AG09319 (cell line): ENCODE data around the gene RNF215.

ENCODE experiments used
- DNase-seq: peaks from one replicate; pipeline ENCODE4 v3.0.0-alpha.2; 2010; ENCODE audit warnings: low read depth; ENCODE audit errors: extremely low read depth
- TF ChIP-seq, protein P1 (sequence below): IDR thresholded peaks from 2 replicates; pipeline ENCODE4 v1.5.1; 2011; ENCODE audit warnings: low read depth, mild to moderate bottlenecking, inconsistent platforms, low read length, moderate library complexity

RNF215 gene

DNA sequence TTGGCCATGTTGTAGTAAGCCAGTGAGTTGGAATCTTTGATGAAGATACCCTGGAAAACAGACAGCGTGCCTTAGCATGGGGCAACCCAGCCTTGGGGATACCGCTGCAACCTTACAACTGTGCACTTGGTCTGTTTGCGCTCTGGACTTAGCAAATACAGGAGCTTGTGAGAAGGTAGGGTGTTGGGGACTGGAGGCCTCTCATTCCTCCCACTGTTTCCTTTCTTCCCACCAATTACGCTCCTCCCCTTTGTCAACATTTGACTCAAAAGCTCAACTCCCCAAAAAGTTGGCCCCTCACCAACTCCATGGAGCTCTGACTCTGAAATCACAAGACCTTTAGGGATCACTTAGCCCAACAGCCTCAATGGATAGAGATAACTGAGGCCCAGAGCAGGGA, 52.6 kb downstream of the RNF215 start:
- DNase-seq = no peak
- TF ChIP-seq, protein P1, sequence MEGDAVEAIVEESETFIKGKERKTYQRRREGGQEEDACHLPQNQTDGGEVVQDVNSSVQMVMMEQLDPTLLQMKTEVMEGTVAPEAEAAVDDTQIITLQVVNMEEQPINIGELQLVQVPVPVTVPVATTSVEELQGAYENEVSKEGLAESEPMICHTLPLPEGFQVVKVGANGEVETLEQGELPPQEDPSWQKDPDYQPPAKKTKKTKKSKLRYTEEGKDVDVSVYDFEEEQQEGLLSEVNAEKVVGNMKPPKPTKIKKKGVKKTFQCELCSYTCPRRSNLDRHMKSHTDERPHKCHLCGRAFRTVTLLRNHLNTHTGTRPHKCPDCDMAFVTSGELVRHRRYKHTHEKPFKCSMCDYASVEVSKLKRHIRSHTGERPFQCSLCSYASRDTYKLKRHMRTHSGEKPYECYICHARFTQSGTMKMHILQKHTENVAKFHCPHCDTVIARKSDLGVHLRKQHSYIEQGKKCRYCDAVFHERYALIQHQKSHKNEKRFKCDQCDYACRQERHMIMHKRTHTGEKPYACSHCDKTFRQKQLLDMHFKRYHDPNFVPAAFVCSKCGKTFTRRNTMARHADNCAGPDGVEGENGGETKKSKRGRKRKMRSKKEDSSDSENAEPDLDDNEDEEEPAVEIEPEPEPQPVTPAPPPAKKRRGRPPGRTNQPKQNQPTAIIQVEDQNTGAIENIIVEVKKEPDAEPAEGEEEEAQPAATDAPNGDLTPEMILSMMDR = no peak

- DNase-seq = no peak
- TF ChIP-seq, protein P1 = no peak
Observed at GRCh38 chr22:30333707-30334087, 53.5 kb downstream of the RNF215 start.

DNA sequence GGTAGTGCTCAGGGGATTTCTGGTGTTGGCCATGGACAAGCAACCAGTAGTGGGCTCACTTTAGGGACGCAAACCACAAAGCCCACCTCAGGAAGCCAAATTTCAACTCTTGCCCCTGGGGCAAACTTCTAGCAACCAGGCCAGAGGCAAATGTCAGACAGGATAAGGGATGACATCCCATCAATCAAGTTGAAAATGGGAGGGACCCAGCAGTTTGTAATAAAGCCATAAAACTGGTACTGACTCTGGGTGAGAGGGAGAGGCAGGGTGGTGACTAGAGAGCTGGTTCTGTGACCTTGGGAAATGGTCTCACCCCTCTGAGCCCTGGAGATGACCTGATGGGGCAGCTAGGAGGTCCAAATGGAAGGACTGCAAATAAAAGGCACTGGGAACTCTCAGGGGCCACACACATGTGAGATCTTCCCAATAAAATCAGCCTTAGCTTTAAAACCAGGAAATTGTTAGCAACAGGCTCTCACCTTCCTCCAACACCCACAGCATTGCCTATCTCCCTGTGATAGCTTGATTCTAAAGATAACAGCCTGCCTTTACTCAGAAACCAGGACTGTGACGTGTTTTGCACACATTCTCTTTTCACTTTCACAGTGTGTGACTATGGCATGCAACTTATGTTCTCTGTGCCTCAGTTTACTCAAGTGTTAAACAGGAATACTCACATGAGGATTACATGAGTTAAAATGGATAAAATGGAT, 54.1 kb downstream of the RNF215 start:
- DNase-seq = no peak
- TF ChIP-seq, protein P1 = no peak

DNA sequence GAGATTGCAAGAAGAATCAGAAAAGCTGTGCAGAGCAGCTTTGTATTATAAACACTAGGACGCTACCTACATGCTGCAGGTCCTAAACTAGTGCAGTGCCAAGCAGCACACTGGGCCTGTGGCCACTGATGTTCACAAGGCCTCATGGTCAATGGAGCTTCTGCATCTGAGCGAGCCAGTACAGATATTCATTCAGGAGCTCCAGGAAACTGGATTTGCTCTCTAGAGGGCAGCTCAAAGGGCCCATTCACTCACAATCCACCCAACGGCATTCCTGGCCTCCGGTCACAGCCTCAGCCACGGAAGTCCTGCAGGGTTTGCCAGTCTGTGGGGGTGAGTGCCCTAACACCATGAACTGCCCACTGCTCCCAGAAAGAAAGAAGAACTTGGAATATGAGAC, 54.7 kb downstream of the RNF215 start:
- DNase-seq = no peak
- TF ChIP-seq, protein P1 = no peak
